C4-2B (cell line): Measurements from ENCODE around the gene TAPT1.

Experiments used
- CTCF ChIP-seq: fragments of 450-650 bp; conservative IDR thresholded peaks from 2 replicates; pipeline ENCODE4 v1.5.1; 2017; ENCODE audit warnings: mild to moderate bottlenecking
- ZFX ChIP-seq: fragments of 450-650 bp; IDR thresholded peaks from 2 replicates; pipeline ENCODE4 v1.6.1; 2017

GRCh38 chr4:16240300-16240699, 14.0 kb upstream of the TAPT1 start:
- no peak for TF ChIP-seq CTCF
- TF ChIP-seq ZFX, result no peak
